GM06990 (cell line): Measurements from ENCODE around the gene GPR55.

Experiments used
- DNase-seq: peaks from one replicate; pipeline ENCODE4 v3.0.0-alpha.2; 2011; ENCODE audit not compliant: insufficient read length; ENCODE audit errors: extremely low read depth
- H3K27me3 ChIP-seq: replicated peaks from 2 replicates; pipeline ENCODE4 v1.6.0; 2011; ENCODE audit warnings: low read length; ENCODE audit not compliant: control insufficient read depth, insufficient read depth
- H3K36me3 ChIP-seq: 2 replicates; pipeline ENCODE4 v1.5.1; 2011; ENCODE audit warnings: low read length; ENCODE audit not compliant: control insufficient read depth, insufficient read depth
- H3K4me3 ChIP-seq: replicated peaks from 2 replicates; pipeline ENCODE4 v1.5.1; 2011; ENCODE audit warnings: low read depth, mild to moderate bottlenecking, control low read depth, low read length
- TF ChIP-seq, protein P1 (sequence below): IDR thresholded peaks from 2 replicates; pipeline ENCODE4 v1.5.1; 2011; ENCODE audit warnings: low read length, control low read depth, mild to moderate bottlenecking, inconsistent platforms; ENCODE audit not compliant: insufficient read depth, poor library complexity, severe bottlenecking

The GPR55 gene

DNA sequence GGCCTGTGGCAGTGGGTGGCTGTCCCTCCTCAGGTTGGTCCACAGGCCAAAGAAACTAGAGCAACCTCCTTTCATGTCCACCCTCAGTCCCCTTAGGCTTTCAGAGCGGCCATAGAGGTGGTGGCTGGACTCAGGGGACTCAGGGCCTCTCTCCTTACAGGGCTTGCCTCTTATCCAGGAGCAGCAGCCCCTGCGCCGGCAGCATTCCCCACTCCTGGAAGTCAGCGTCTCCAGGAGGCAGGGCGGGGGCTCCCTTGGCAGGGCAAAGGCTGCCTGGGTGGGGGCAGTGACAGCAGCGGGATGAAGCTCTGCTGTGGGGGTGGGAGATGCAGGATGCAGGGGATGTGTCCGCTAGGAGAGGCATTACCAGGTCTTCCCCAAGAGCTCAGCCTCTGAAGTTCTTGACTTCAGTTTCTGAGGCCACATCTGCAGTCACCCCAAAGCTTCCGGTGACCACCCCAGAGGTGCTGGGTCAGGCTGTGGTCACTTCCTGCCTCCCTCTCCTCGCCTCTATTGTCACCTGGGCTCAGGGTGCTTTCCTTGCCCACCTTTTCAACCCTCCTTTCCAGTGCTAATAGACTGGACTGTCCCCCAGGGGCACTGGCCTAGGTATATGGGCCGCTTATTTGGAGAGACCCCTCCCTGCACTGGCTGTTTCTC lies 8.6 kb upstream of the GPR55 start:
- Histone ChIP-seq H3K27me3 (no peaks in the 10 kb centered on the region), H3K4me3 (no peak overlapping the region), H3K36me3 (no peaks in the 10 kb centered on the region)
- no peak for DNase-seq
- TF ChIP-seq, protein P1, sequence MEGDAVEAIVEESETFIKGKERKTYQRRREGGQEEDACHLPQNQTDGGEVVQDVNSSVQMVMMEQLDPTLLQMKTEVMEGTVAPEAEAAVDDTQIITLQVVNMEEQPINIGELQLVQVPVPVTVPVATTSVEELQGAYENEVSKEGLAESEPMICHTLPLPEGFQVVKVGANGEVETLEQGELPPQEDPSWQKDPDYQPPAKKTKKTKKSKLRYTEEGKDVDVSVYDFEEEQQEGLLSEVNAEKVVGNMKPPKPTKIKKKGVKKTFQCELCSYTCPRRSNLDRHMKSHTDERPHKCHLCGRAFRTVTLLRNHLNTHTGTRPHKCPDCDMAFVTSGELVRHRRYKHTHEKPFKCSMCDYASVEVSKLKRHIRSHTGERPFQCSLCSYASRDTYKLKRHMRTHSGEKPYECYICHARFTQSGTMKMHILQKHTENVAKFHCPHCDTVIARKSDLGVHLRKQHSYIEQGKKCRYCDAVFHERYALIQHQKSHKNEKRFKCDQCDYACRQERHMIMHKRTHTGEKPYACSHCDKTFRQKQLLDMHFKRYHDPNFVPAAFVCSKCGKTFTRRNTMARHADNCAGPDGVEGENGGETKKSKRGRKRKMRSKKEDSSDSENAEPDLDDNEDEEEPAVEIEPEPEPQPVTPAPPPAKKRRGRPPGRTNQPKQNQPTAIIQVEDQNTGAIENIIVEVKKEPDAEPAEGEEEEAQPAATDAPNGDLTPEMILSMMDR = no peak

DNA sequence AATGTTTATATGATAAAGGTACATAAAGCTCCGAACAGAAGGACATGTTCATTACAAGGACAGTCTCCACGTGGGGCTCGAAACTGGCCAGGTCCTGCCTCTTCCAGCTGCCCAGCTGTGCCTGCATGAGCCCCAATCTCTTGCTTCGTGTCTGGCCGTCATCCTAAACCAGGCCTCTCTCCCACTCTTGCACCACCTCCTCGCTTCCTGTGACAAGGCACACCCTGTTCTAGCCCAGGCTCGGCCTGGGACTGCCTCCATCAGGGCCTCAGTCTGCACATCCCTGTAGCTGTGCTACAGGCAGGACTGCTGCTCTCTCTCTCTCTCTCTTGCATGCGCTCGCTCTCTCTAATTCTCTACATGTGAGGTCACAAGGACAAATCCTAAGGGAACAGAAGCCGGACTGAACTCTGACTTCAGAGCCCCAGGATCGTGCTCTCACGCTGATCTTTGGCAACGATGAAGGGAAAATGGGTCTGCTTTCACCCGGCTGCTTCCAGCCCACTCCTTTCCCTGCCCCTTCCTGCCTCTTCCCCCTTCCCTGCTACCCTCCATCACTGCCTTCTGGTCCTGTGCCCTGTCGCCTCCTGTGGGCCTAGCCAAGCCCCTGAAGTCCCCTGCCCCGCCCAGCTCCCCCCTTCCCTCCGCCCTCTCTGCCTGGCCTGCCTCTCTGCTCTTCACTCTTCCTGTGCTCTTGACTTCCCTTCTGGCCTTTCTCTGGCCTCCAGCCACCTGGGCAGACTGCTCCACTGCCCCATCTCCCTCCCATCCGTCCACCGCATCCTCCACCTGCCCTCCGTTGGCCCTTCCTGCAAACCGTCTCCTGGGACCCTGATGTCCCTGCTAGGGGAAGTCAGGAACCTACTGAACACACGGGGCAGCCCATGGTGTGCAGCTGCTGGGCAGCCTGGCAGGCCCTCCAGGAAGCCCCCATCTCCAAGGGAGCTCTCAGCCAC lies 7.8 kb upstream of the GPR55 start:
- TF ChIP-seq, protein P1 = no peak
- Histone ChIP-seq H3K36me3 (no peaks in the 10 kb centered on the region), H3K27me3 (no peaks in the 10 kb centered on the region), H3K4me3 (no peak overlapping the region)
- no peak for DNase-seq

DNA sequence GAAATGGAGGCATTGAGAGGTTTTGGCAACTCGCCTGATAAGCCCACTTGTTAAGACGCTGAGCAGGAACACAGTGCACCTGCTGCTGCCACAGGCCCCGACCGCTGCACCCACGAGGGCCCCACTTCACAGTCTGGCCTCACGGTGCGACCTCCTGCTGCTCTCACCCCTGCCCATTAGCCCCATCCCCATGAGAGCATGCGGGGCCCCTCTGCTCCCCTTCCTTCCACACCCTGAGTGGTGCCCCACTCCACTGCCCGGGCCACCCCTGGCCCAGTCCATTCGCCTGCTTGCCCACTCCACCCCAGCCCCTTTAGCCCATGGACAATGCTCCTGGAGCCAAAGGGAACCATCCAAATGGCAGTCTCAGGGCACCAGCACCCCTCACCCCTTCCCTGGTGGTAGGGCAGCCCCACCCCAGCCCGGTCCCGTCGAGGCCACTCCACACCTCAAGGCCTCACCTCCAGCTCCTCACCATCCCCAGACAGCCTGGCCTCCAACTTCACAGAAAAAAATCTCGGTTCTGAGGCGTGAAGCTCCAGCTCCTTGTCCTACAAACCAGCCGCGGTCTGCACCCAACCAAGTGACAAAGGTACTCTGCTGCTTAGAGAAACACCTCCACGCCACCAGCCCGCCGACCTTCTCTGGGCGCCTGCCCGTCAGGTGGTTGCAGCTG lies 6.7 kb upstream of the GPR55 start:
- no peaks in the 10 kb centered on the region for H3K27me3 ChIP-seq
- TF ChIP-seq, protein P1 = no peak
- H3K36me3 ChIP-seq = no peaks in the 10 kb centered on the region
- DNase-seq = no peak
- no peak overlapping the region for H3K4me3 ChIP-seq

DNA sequence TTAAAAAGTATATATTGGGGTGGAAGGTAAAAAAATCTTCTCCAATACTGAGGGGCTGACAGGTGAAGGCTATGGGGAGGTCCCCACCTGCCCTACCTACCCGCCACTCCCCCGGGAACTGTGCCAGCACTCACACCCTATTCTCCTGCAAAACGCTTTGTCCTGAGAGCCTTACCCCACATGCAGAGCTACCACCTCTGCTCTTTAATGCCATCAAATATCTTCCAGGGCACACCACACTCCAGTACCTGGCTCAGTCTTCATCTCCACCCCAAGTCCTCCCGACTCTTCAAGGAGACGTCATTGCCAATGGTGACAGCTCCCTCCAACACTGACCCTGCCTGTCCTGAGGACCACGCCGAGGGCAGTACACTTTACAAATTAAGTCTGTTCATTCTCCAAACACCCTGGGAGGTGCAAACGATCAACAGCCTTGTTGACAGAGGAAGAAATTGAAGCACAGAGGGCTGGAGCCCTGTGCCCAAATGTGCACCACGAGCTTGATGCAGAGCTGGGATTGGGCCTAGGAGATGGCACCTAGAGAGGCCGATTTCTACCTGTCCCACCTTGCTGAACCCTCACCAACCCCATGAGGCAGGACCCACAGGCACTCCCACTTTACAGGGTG lies 6.0 kb upstream of the GPR55 start:
- DNase-seq = no peak
- Histone ChIP-seq H3K27me3 (no peaks in the 10 kb centered on the region), H3K4me3 (no peak overlapping the region), H3K36me3 (no peaks in the 10 kb centered on the region)
- TF ChIP-seq, protein P1 = no peak

DNA sequence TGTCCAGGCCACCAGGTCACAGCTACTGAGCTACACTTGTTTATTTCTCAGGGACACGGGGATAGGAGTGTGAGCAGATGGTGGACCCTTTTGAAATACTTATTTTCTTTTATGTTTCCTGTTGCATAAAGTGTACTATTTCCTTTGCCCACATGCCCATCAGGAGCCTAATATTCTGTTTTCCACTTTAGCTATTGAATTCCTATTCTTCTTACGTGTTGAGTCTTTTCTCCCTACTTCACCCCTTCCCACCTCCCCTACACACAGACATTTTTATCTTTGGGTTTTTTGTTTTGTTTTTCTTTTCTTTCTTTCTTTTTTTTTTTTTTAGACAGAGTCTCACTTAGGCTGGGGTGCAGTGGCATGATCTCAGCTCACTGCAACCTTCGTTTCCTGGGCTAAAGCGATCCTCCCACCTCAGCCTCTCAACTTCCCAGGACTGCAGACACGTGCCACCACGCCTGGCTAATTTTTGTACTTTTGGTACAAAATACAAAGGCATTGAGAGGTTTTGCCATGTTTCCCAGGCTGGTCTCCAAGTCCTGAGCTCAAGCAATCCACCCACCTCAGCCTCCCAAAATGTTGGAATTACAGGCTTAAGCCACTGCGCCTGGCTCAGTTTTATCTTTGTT lies 5.2 kb upstream of the GPR55 start:
- Histone ChIP-seq H3K36me3 (no peaks in the 10 kb centered on the region), H3K27me3 (no peaks in the 10 kb centered on the region), H3K4me3 (no peak overlapping the region)
- TF ChIP-seq, protein P1 = no peak
- DNase-seq = no peak
